Vagina (tissue), 2 donors: ENCODE measurements around the gene SLC9A1.

Experiments used
- CTCF ChIP-seq, 3 experiments: fragments of 450-650 bp in 2 of 3; fragments of 200-600 bp in 1 of 3; sonication (generic) in 1 of 3; IDR thresholded peaks; one replicate each; pipeline ENCODE4 v1.5.1; 2017 to 2019; ENCODE audit warnings: antibody characterized with exemption in 3 of 3, mild to moderate bottlenecking in 2 of 3, moderate library complexity in 2 of 3
- POLR2A ChIP-seq, 2 donors: fragments of 450-650 bp; IDR thresholded peaks; one replicate each; pipeline ENCODE4 v1.6.1; 2017; ENCODE audit warnings: antibody characterized with exemption in 2 of 2, mild to moderate bottlenecking in 2 of 2, moderate library complexity in 2 of 2
- POLR2AphosphoS5 ChIP-seq, 2 donors: sonication (generic); formaldehyde crosslinking; IDR thresholded peaks; one replicate each; pipeline ENCODE4 v1.9.0; 2017; ENCODE audit warnings: antibody characterized with exemption in 2 of 2, mild to moderate bottlenecking in 2 of 2, low read depth in 1 of 2; ENCODE audit not compliant: insufficient read depth in 1 of 2

GRCh38 chr1:27132624-27133023 is 22.3 kb downstream of the SLC9A1 start:
- TF ChIP-seq CTCF (IDR thresholded peaks at IDR 0.05) (no peak), POLR2AphosphoS5 (IDR thresholded peaks at IDR 0.05; ENCODE audit: insufficient read depth in 1 of 2, low read depth in 1 of 2) (no peak), POLR2A (IDR thresholded peaks at IDR 0.05) (no peak)
